ENCODE results near the gene CADM1. TPM values are rescaled to one million over a fixed set of nuclear protein-coding genes. Genes with fewer than 3 reads are reported as not detected.

The CADM1 gene
- total RNA-seq, 1 donor from 2014 or later = 41.7 TPM

- Histone ChIP-seq H3K36me3 (ENCODE audit: control insufficient read depth, insufficient read depth, low read length) (no peaks in the 10 kb centered on the region), H3K4me3 (ENCODE audit: low read depth, low read length) (no peak overlapping the region), H3K27me3 (ENCODE audit: control insufficient read depth, insufficient read depth, low read length) (peaks cover 2% of the 10 kb centered on the region)
- no peak for TF ChIP-seq CTCF (IDR thresholded peaks at IDR 0.05; ENCODE audit: insufficient read depth, low read length, poor library complexity, severe bottlenecking)
- DNase-seq (ENCODE audit: low read depth) = no peak
Measured at GRCh38 chr11:115148691-115149090, 355.5 kb downstream of the CADM1 start.

DNA sequence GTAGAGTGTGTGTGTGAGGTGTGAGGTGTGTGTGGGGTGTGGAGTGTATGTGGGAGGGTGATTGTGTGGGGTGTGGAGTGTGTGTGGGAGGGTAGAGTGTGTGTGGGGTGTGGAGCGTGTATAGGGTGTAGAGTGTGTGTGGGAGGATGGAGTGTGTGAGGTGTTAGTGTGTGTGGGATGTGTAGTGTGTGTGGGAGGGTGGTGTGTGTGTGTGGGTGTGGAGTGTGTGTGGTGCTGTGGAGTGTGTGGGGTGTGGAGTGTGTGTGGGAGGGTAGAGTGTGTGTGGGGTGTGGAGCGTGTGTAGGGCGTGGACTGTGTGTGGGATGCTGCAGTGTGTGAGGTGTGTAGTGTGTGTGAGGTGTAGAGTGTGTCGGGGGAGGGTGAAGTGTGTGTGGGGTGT is 356.1 kb downstream of the CADM1 start:
- peaks cover 2% of the 10 kb centered on the region for H3K27me3 ChIP-seq (ENCODE audit: control insufficient read depth, insufficient read depth, low read length)
- no peak for DNase-seq (ENCODE audit: low read depth)
- no peaks in the 10 kb centered on the region for H3K36me3 ChIP-seq (ENCODE audit: control insufficient read depth, insufficient read depth, low read length)
- no peak overlapping the region for H3K4me3 ChIP-seq (ENCODE audit: low read depth, low read length)
- no peak for TF ChIP-seq CTCF (IDR thresholded peaks at IDR 0.05; ENCODE audit: insufficient read depth, low read length, poor library complexity, severe bottlenecking)

- no peak overlapping the region for H3K4me3 ChIP-seq (ENCODE audit: low read depth, low read length)
- H3K27me3 ChIP-seq (ENCODE audit: control insufficient read depth, insufficient read depth, low read length) = peaks cover 2% of the 10 kb centered on the region
- no peak for TF ChIP-seq CTCF (IDR thresholded peaks at IDR 0.05; ENCODE audit: insufficient read depth, low read length, poor library complexity, severe bottlenecking)
- no peak for DNase-seq (ENCODE audit: low read depth)
- no peaks in the 10 kb centered on the region for H3K36me3 ChIP-seq (ENCODE audit: control insufficient read depth, insufficient read depth, low read length)
Measured at GRCh38 chr11:115147243-115147807, 356.9 kb downstream of the CADM1 start.

- Histone ChIP-seq H3K27me3 (ENCODE audit: control insufficient read depth, insufficient read depth, low read length) (peaks cover 2% of the 10 kb centered on the region), H3K36me3 (ENCODE audit: control insufficient read depth, insufficient read depth, low read length) (no peaks in the 10 kb centered on the region), H3K4me3 (ENCODE audit: low read depth, low read length) (no peak overlapping the region)
- no peak for DNase-seq (ENCODE audit: low read depth)
- TF ChIP-seq CTCF (IDR thresholded peaks at IDR 0.05; ENCODE audit: insufficient read depth, low read length, poor library complexity, severe bottlenecking) = no peak
Measured at GRCh38 chr11:115146425-115146824, 357.8 kb downstream of the CADM1 start.

DNA sequence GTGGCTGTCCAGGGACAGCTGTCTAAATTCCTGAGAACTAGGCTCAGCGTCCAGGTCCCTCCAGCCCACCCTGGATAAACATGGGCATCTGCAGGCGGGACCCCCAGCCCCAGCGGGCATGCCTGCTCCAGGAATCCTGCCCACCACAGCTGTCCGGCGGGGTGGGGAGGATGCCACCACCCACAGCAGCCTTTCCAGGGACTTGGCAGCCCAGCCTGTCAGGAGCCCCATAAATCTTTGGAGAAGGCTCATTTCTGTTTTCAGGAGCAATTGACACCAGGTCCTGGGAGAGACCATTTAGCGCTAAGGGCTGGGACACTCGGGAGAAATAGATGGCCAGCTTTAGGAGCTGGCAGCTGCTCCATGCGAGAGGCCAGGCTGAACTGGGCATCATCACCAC is 358.9 kb downstream of the CADM1 start:
- no peak for DNase-seq (ENCODE audit: low read depth)
- TF ChIP-seq CTCF (IDR thresholded peaks at IDR 0.05; ENCODE audit: insufficient read depth, low read length, poor library complexity, severe bottlenecking) = no peak
- H3K36me3 ChIP-seq (ENCODE audit: control insufficient read depth, insufficient read depth, low read length) = no peaks in the 10 kb centered on the region

GRCh38 chr11:115144914-115145313 is 359.3 kb downstream of the CADM1 start:
- DNase-seq (ENCODE audit: low read depth) = no peak
- H3K36me3 ChIP-seq (ENCODE audit: control insufficient read depth, insufficient read depth, low read length) = no peaks in the 10 kb centered on the region
- TF ChIP-seq CTCF (IDR thresholded peaks at IDR 0.05; ENCODE audit: insufficient read depth, low read length, poor library complexity, severe bottlenecking) = no peak
- H3K4me3 ChIP-seq (ENCODE audit: low read depth, low read length) = no peak overlapping the region
- peaks cover 4% of the 10 kb centered on the region for H3K27me3 ChIP-seq (ENCODE audit: control insufficient read depth, insufficient read depth, low read length)

More for the DNA sequence above, 358.9 kb downstream of the CADM1 start:
- Histone ChIP-seq H3K4me3 (ENCODE audit: low read depth, low read length) (no peak overlapping the region), H3K27me3 (ENCODE audit: control insufficient read depth, insufficient read depth, low read length) (peaks cover 4% of the 10 kb centered on the region)
